Frontal cortex (tissue), 4 donors: ENCODE data around the gene EFNA1. TPM values are rescaled to one million over a fixed set of nuclear protein-coding genes. Genes with fewer than 3 reads are reported as not detected.

Experiments
- DNase-seq, 2 donors: peaks; one replicate each; pipeline ENCODE4 v3.0.0; 2012; ENCODE audit warnings: low spot score in 2 of 2
- FAIRE-seq: peaks from 2 replicates; lab custom pipeline; 2012; peaks lifted over from hg19 to GRCh38; lab: Jason Lieb, UNC
- small RNA-seq: library from RNA; depleted of rRNA; stranded (forward); fragments of <200 nt; gene quantifications from one replicate; pipeline ENCODE3, GENCODE V24; 2014
- total RNA-seq: library from RNA; depleted of rRNA; stranded (reverse); fragments of >200 nt; gene quantifications from one replicate; pipeline ENCODE4 v1.2.3, GENCODE V29; 2014
- donor health status: control.
- donor health status: control.
- donor health status: control.

The EFNA1 gene
- total RNA-seq, 1 donor from 2014 or later = 4.1 TPM

DNA sequence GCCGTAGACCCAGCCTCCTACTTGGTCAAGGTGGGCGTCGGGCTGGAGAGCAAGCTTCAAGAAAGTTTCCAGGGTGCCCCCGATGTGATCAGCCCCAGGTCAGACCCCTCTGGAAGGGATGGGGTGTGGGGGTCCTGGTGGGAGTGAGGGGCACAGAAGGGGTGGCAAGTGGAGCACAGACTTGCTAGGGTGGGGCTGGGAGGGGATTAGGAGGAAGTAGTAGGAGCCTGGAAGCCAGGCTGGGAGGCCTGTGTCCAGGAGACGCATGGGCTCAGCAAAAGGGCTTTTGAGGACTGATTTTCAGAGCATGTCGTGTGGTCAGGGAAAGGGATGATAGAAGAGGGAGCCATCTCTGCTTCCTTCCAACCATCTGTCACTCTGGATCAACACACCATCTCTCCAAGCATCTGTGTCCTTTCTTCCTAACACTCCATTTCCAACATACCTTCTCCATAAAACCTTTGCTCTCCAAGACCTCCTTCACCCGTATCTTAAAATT, 54.4 kb downstream of the EFNA1 start:
- FAIRE-seq = no peak

DNA sequence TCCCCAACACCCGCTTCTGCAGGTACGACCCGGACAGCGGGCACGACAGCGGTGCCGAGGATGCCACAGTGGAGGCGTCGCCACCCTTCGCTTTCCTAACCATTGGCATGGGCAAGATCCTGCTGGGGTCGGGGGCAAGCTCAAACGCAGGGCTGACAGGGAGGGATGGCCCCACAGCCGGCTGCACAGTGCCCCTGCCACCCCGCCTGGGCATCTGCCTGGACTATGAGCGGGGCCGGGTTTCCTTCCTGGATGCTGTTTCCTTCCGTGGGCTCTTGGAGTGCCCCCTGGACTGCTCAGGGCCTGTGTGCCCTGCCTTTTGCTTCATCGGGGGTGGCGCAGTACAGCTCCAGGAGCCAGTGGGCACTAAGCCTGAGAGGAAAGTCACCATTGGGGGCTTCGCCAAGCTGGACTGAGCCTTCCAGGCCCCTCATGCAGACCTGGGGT, 56.1 kb downstream of the EFNA1 start:
- DNase-seq = no peak
- FAIRE-seq = no peak

More for the DNA sequence above, 54.4 kb downstream of the EFNA1 start:
- no peak for DNase-seq

DNA sequence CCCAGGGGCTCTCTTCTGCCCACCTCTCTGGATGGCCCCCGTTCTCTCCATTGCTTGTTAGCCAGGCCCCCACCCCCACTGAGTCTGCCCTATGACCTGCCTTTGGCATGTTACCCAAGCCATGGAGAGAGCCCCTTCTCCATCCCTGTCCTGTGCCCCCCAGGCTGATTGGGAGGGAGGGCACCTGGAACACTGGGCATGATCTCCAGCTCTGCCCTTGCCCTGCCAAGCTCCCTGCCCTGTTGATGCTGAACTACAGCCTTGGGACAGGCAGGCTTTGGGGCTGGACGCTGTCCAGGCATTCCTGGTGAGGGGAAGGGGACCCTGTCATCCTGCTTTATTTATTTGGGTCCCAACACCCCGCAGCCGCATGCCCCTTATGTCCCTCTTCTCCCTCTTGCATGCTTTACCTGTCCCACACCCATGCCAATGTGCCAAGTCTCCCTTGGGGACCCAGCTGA, 56.7 kb downstream of the EFNA1 start:
- FAIRE-seq (no peak), DNase-seq (no peak)

Small RNA genes lying within 50 kb of the gene (small RNA-seq; reads per million reads assigned to genes)
- not detected for gene HMGN2P18
- not detected for gene RF00019

Other genes starting within 250 kb of the EFNA1 start
- gene PMVK, start 191.2 kb upstream of the EFNA1 start, total RNA-seq = 10.2 TPM
- gene PBXIP1, start 171.8 kb upstream of the EFNA1 start, total RNA-seq = 15.1 TPM
- 9.4 TPM for gene PYGO2, start 166.1 kb upstream of the EFNA1 start, total RNA-seq
- 6.9 TPM for gene SHC1, start 157.1 kb upstream of the EFNA1 start, total RNA-seq
- 12.6 TPM for gene CKS1B, start 153.2 kb upstream of the EFNA1 start, total RNA-seq
- gene FLAD1, start 144.5 kb upstream of the EFNA1 start, total RNA-seq = 17.9 TPM
- gene LENEP, start 134.3 kb upstream of the EFNA1 start, total RNA-seq = 1.2 TPM
- 0.82 TPM for gene ZBTB7B, start 125.1 kb upstream of the EFNA1 start, total RNA-seq
- gene DCST2, start 94.1 kb upstream of the EFNA1 start, total RNA-seq = under 0.01 TPM
- not detected for gene DCST1, start 94.1 kb upstream of the EFNA1 start, total RNA-seq
- 11.8 TPM for gene ADAM15, start 76.6 kb upstream of the EFNA1 start, total RNA-seq
- gene EFNA4, start 64.1 kb upstream of the EFNA1 start, total RNA-seq = 0.82 TPM
- gene EFNA3, start 49.0 kb upstream of the EFNA1 start, total RNA-seq = 9.8 TPM
- 4.9 TPM for gene SLC50A1, start 8.0 kb downstream of the EFNA1 start, total RNA-seq
- gene DPM3, start 12.7 kb downstream of the EFNA1 start, total RNA-seq = 15.1 TPM
- gene KRTCAP2, start 45.4 kb downstream of the EFNA1 start, total RNA-seq = 74.6 TPM
- 21.2 TPM for gene TRIM46, start 46.0 kb downstream of the EFNA1 start, total RNA-seq
- 7.7 TPM for gene THBS3, start 80.0 kb downstream of the EFNA1 start, total RNA-seq
- gene MTX1, start 80.8 kb downstream of the EFNA1 start, total RNA-seq = 13.9 TPM
- gene ENTREP3, start 127.6 kb downstream of the EFNA1 start, total RNA-seq = 2.9 TPM
- gene SCAMP3, start 134.5 kb downstream of the EFNA1 start, total RNA-seq = 19.2 TPM
- gene CLK2, start 145.6 kb downstream of the EFNA1 start, total RNA-seq = 25.3 TPM
- 11.8 TPM for gene HCN3, start 149.6 kb downstream of the EFNA1 start, total RNA-seq
- not detected for gene PKLR, start 173.6 kb downstream of the EFNA1 start, total RNA-seq
- 132 TPM for gene FDPS, start 181.0 kb downstream of the EFNA1 start, total RNA-seq
- gene RUSC1, start 193.0 kb downstream of the EFNA1 start, total RNA-seq = 44.8 TPM